Activated CD8-positive, alpha-beta T cell treated with anti-CD3 and anti-CD28 coated beads, Interleukin-2, amount 10 ng/mL, durations not matched to agents 7 days and 5 days (primary cell): ENCODE measurements around the gene CNGB1. TPM values are rescaled to one million over a fixed set of nuclear protein-coding genes. Genes with fewer than 3 reads are reported as not detected.

Experiments
- ATAC-seq: fragments of 150-1000 bp; cut with Tn5 transposase; one replicate; pipeline ENCODE4 v1.10.0; 2021; ENCODE audit warnings: moderate library complexity
- CTCF ChIA-PET: fragments of 350-600 bp; sonication (Branson Sonifier 250); formaldehyde crosslinking; loops from one replicate; lab custom pipeline; 2021; ENCODE audit warnings: antibody characterized with exemption; lab: Charles Lee
- POLR2A ChIA-PET: fragments of 350-600 bp; sonication (Branson Sonifier 250); formaldehyde crosslinking; loops from one replicate; lab custom pipeline; 2021; ENCODE audit warnings: antibody characterized with exemption; lab: Charles Lee
- DNase-seq: peaks from one replicate; pipeline ENCODE4 v3.0.0-alpha.2; 2020
- H3K27ac Mint-ChIP-seq: one replicate; pipeline ENCODE4 v1.8.0; 2021; ENCODE audit warnings: mild to moderate bottlenecking, mixed read lengths
- H3K27me3 Mint-ChIP-seq: one replicate; pipeline ENCODE4 v1.8.0; 2021; ENCODE audit warnings: low read depth, mixed read lengths
- H3K36me3 Mint-ChIP-seq: one replicate; pipeline ENCODE4 v1.8.0; 2021; ENCODE audit warnings: low read depth, mixed read lengths
- H3K4me1 Mint-ChIP-seq: one replicate; pipeline ENCODE4 v1.8.0; 2021; ENCODE audit warnings: low read depth, mixed read lengths
- H3K4me3 Mint-ChIP-seq: one replicate; pipeline ENCODE4 v1.8.0; 2021; ENCODE audit warnings: mild to moderate bottlenecking, mixed read lengths
- H3K9me3 Mint-ChIP-seq: one replicate; pipeline ENCODE4 v1.8.0; 2022; ENCODE audit warnings: mixed read lengths; ENCODE audit not compliant: insufficient read depth
- total RNA-seq, 2 experiments: library from RNA; stranded (reverse); gene quantifications; one replicate each; pipeline ENCODE4 v1.2.3, GENCODE V29; 2021

CNGB1 gene
- total RNA-seq, 2 experiments from 2014 or later = not detected

- ATAC-seq (no peak), DNase-seq (no peak)
- Mint-ChIP-seq H3K36me3 (no peaks in the 10 kb centered on the region), H3K4me3 (no peak overlapping the region), H3K9me3 (no peaks in the 10 kb centered on the region), H3K27me3 (peaks cover 3% of the 10 kb centered on the region), H3K27ac (no peak overlapping the region), H3K4me1 (no peaks in the 10 kb centered on the region)
- ChIA-PET CTCF (interaction anchor here (0.9 kb wide), 1 partner anchor 35 kb away, joined by 3 read pairs; no protein-coding TSS in a partner anchor), POLR2A (no interaction called here)
Measured at GRCh38 chr16:57834936-57835335, 136.0 kb downstream of the CNGB1 start.

Other genes with a start within 250 kb of the CNGB1 start
- 10 to 100 TPM; 36.3 to 36.7 TPM for gene KATNB1, start 235.4 kb downstream of the CNGB1 start, total RNA-seq
- gene KIFC3, start 168.6 kb downstream of the CNGB1 start, total RNA-seq = under 1 TPM in 1 of 2 experiments, not detected in 1; 0.53 TPM
- 10 to 100 TPM; 16.6 to 17.0 TPM for gene ZNF319, start 29.5 kb upstream of the CNGB1 start, total RNA-seq
- 10 to 100 TPM; 67.0 to 68.6 TPM for gene USB1, start 30.3 kb upstream of the CNGB1 start, total RNA-seq
- under 1 TPM; 0.50 to 0.61 TPM for gene MMP15, start 54.6 kb upstream of the CNGB1 start, total RNA-seq
- gene CFAP20, start 158.3 kb upstream of the CNGB1 start, total RNA-seq = 10 to 100 TPM; 48.1 to 48.4 TPM
- gene CSNK2A2, start 227.0 kb upstream of the CNGB1 start, total RNA-seq = 10 to 100 TPM; 62.2 to 67.1 TPM